Superior temporal gyrus (tissue), 1 donor: ENCODE results near the gene C11orf71.

ENCODE experiments used
- DNase-seq: peaks from one replicate; pipeline ENCODE4 v3.0.0-alpha.2; 2016; ENCODE audit errors: extremely low spot score

The C11orf71 gene

GRCh38 chr11:114399490-114400215 lies 658 bp downstream of the C11orf71 start:
- peak; percentile 55 for DNase-seq

- DNase-seq, result no peak
Measured at GRCh38 chr11:114398303-114398920, 1.9 kb downstream of the C11orf71 start.

GRCh38 chr11:114397349-114397982 lies 2.8 kb downstream of the C11orf71 start:
- peak; percentile 70 for DNase-seq

GRCh38 chr11:114396916-114397315 lies 3.4 kb downstream of the C11orf71 start:
- no peak for DNase-seq

DNA sequence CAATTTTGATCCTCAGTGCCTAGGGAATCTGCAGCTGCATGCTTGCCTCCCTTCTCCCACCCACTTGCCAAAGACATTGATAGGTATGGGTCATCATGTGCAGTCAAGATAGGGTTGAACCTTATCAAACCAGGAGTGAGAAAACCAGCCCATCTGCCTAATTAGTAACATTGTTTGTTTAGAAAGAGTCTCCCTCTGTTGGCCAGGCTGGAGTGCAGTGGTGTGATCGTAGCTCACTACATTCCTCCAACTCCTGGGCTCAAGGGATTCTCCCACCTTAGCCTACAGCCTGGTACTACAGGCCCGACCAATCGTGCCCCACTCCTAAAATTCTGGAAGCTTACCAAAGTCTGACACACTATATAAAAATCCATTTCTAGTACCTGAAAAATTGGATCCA lies 4.6 kb downstream of the C11orf71 start:
- no peak for DNase-seq

DNA sequence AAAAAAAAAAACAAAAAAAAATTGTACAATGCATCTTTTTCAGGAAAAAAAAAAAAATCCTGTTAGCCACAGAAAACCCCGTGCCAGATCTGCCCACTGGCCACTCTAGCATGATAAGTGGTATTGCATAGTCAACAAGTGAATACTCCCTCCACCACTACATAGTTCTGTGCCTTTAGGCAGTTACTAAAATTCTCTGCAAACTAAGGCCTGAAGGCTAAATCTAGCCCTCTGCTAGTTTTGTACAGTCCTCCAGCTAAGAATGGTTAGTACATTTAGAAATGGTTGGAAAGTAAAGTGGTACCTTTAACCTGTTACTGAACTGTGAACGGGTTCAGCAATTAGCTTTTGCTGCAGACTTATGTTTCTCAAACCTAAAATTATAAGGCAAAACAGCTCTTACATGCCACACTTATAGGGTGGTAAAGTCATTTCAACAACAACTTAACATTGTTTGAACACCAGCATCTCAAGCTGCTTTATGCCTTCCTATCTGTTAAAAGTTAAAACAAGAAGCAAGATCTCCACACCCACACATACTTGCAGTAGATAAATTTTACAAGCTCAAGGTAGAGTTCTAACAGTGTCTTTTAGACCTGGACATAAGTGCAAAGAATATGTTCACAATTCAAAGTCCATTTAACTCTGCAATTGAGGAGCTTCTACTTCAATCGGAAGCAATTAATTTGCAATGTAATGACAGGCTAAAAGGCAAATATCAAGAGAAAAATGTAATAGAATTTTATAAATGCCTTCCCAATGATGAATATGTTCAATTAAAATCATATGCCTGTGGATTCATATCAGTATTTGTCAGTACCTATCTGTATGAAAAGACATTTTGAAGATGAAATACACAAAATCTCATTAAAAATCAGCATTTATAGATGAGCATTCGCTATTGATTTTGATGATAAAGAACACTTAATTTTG lies 7.3 kb downstream of the C11orf71 start:
- no peak for DNase-seq

DNA sequence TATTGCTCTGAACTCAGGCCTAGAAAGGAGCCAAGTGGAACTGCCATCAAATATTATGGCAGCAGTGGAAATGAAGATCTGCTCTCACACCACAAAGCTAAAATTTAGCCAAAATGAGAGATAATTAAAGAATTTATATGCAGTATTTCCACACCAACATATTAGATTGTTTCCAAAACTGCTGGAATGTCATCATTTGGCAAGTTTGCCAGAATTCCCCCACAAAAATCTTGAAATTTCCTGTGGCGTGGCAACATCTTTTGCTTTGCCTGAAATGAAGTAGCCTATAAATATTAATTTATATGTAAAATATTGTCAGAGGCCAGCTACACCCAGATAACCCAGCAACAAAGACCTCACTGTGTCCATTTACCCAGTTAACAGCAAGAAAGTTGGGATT lies 13.8 kb downstream of the C11orf71 start:
- DNase-seq, result no peak

GRCh38 chr11:114386131-114386530 lies 14.2 kb downstream of the C11orf71 start:
- no peak for DNase-seq

GRCh38 chr11:114384487-114384886 lies 15.8 kb downstream of the C11orf71 start:
- DNase-seq, result no peak

DNA sequence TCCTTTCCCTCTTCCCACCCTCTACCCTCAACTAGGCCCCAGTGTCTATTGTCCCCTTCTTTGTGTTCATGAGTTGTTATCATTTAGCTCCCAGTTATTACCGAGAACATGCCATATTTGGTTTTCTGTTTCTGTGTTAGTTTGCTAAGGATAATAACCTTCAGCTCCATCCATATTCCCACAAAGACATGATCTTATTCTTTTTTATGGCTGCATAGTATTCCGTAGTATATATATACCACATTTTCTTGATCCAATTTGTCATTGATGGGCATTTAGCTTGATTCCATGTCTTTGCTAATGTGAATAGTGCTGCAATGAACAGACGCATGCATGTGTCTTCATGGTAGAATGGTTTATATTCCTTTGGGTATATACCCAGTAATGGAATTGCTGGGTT lies 17.8 kb downstream of the C11orf71 start:
- no peak for DNase-seq

DNA sequence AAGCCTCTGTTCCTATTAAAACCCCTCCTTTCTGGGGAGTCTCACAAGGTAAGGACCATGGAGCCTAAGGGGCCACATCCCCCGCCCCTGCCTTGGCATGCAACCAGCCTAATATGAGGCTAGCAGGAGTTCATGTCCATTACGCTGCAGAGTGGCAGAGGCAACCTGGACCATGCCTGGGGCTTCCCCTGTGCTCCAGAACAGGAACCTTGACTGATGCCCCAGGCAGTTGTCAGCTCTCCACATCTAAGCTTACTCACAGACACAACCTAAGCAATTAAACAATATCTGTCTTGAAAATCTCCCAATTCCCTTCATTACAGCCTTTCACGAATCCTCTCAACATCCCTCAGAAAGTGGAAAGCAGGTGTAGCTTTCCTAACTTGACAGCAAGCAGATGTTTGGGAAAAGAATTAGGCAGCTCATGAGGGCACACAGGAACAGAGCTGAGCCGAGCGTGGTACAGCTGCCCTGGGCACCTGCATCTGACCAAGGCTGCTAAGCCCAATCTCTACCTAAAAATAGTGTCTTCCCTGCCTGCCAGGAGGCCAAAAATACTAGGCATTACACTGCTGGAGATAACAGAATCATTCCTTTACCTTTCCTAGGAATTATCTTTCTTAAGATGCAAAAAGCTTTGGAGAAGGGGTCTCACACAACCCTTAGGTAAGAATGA lies 20.8 kb downstream of the C11orf71 start:
- DNase-seq, result no peak

DNA sequence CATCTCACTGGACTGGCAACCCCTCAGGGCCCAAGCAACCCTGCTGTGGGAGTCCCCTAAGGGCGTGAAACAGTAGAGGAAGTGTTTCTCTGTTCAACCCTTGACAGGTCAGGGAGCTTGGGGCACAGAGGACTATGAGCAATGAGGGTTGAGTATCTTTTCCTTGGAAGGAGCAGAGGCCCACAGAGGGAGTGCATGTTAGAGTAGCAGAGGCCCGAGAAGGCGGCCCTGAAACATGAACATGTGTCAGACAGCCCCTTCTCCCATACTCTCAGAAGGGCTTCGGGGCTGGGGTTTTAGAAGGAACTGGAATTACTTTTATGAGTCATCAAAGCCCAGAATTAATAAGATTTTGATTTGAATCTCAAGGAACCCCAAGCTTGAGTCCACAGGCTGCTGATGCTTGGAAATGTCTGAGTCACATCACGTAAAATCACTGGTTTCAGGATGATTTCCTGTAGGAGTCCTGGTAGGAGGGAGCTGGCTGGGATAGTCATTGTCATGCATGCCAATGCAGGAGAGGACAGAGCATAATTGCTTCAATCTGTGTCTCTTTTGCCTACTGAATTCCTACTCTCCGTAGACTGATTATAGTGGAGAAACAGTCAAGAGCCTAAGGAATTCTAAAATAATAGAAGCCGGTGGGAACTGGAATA lies 22.6 kb downstream of the C11orf71 start:
- no peak for DNase-seq

DNA sequence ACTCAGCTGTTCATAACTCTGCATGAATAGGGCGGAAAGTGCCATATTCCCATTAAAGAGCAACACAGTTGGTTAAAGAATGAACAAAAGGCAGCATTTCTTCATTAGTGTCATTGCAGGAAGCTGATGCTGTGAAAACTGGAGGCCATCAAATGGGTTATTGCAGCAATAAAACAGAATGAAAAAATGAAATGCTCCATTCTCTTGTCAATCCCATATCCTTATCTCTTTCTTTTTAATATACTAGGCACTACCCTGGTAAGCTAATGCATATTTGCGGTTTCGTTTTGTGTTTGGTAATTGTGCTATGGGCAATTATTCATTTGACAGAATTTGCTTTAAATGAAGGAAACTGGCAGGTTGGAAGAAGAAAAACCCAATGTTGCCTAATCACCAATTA lies 25.3 kb downstream of the C11orf71 start:
- no peak for DNase-seq

GRCh38 chr11:114368918-114369680 lies 31.2 kb downstream of the C11orf71 start:
- DNase-seq, result no peak

DNA sequence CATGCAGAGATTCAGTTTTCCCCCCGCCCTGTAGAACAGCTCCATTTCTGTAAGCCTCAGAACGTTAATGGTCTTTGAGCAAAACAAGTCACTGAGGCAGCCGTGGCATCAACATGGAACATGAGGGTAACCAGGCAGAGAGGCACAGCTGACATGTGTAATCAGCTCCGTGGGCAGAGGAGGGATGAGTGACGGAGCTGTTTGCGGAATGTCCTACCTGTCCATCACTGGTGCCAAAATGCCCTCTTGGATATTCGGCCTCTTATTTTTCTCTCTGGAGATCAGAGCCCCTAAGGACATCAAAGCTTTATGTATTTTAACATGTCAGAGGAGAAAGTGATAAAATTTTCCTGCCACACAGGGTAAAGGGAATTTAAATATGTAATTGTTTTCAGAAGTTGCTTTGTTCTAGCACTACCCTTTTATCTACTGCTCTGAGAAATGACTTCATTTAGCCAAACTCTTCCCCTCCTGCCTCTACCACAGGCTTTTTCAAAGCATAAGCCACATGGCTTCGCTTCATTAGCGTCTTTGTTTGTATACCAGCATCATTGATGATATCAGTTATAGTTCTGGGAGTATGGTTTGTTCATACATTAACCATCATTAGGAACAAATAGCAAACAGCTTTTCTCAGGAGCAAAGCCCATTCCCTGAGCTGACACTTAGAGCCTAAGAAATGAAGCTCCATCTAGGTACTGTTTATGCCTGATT lies 32.9 kb downstream of the C11orf71 start:
- no peak for DNase-seq

DNA sequence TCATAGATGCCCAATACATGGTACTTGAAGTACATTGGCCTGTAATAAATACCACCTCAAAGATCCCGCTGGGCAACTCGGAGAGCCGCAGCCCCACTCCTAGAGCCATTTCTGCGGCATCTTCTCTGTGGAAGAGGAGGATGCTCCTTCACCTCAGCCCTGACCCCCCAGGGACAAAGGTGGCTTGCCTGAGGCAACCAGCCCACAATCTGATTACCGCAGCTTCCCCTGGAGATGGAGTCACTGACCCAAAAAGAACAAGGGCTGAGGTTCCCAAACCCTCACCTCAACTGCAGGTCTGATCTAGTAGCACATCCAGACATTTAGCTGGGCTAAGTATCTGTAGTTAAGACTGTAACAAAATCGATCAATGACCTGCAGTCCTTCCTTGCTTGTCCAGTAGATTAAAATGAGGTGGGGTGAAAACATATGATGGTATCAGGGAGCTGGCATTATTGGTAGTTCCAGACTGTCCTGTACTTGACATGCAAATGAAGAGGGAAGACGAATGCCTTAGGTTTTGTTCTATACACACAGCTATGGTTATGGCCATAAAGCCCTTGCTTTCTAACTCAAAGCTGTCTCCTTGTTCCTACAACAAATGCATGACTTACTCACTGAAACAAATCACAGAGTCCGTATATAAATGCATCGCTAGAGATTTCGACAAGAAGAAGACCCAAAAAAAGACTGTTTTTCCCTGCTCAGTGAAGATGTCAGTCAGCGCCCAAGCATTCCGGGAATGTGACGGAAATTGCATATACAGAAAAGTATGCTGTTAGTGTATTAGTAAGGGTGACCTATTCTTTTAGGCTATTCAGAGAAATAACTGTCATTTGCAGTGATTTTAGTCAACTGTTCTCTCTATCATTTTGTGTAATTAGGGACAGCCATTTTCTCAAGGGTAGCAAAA lies 33.7 kb downstream of the C11orf71 start:
- no peak for DNase-seq

DNA sequence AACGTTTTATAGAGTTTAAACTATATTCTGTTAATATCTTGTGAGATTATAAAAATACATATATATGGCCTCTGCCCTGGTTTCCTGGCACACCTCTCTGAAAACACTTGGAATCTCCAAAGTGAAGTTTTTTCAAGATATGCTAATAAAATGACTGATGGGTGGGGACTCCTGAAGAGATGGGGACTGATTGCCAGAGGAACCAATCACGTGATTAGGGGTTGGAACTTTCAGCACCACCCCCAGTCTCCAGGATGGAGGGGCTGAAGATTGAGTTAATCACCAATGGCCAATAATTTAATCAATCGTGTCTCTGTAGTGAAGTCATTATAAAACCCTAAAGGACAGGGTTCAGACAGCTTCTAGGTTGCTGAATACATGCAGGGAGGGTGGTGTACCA lies 37.4 kb downstream of the C11orf71 start:
- DNase-seq, result no peak

- DNase-seq, result no peak
Measured at GRCh38 chr11:114362326-114362725, 38.0 kb downstream of the C11orf71 start.
